Thoracic aorta (tissue), 2 donors: Measurements from ENCODE around the gene GPS1. TPM values are rescaled to one million over a fixed set of nuclear protein-coding genes. Genes with fewer than 3 reads are reported as not detected.

Experiments
- ATAC-seq: fragments of 150-250 bp; one replicate; pipeline ENCODE4 v1.8.0; 2017; ENCODE audit warnings: low read depth; ENCODE audit not compliant: insufficient number of reproducible peaks, low FRiP score
- DNase-seq: peaks from one replicate; pipeline ENCODE4 v3.0.0-alpha.2; 2020; ENCODE audit warnings: low spot score
- H3K27ac ChIP-seq, 2 donors: fragments of 200-600 bp; sonication (generic); 1 replicate in 1 of 2; 2 replicates in 1 of 2; pipeline ENCODE4 v1.5.1; 2016; ENCODE audit warnings: mild to moderate bottlenecking in 2 of 2, moderate library complexity in 2 of 2
- H3K27me3 ChIP-seq: fragments of 200-600 bp; sonication (generic); replicated peaks from 2 replicates; pipeline ENCODE4 v1.6.0; 2016; ENCODE audit warnings: mild to moderate bottlenecking; ENCODE audit not compliant: insufficient read depth
- H3K36me3 ChIP-seq: fragments of 200-600 bp; sonication (generic); one replicate; pipeline ENCODE4 v1.5.1; 2016
- H3K4me1 ChIP-seq, 2 donors: fragments of 200-600 bp; sonication (generic); 1 replicate in 1 of 2; 2 replicates in 1 of 2; pipeline versions ENCODE4 v1.5.1 to v1.6.0; 2016; ENCODE audit warnings: low read depth in 2 of 2, mild to moderate bottlenecking in 1 of 2; ENCODE audit not compliant: control insufficient read depth in 1 of 2
- H3K4me3 ChIP-seq: fragments of 200-600 bp; sonication (generic); 2 replicates; pipeline ENCODE4 v1.5.1; 2016; ENCODE audit warnings: mild to moderate bottlenecking
- H3K9me3 ChIP-seq: fragments of 200-600 bp; sonication (generic); 2 replicates; pipeline ENCODE4 v1.5.1; 2016
- total RNA-seq, 2 donors: library from RNA; depleted of rRNA; stranded (reverse); fragments of >200 nt; gene quantifications; one replicate each; pipeline versions ENCODE4 v1.1.0 to v1.2.3, GENCODE V29; 2016
- TF ChIP-seq, protein P1 (sequence below): fragments of 200-600 bp; sonication (generic); IDR thresholded peaks from one replicate; pipeline ENCODE4 v1.5.1; 2019; ENCODE audit warnings: antibody characterized with exemption

The GPS1 gene
- total RNA-seq, 2 donors from 2014 or later, result 43.2 to 91.9 TPM

GRCh38 chr17:82065193-82065637 is 13.5 kb downstream of the GPS1 start:
- no peaks in the 10 kb centered on the region for H3K27me3 ChIP-seq
- no peaks in the 10 kb centered on the region for H3K9me3 ChIP-seq
- H3K36me3 ChIP-seq, result peaks cover 17% of the 10 kb centered on the region
- TF ChIP-seq, protein P1, sequence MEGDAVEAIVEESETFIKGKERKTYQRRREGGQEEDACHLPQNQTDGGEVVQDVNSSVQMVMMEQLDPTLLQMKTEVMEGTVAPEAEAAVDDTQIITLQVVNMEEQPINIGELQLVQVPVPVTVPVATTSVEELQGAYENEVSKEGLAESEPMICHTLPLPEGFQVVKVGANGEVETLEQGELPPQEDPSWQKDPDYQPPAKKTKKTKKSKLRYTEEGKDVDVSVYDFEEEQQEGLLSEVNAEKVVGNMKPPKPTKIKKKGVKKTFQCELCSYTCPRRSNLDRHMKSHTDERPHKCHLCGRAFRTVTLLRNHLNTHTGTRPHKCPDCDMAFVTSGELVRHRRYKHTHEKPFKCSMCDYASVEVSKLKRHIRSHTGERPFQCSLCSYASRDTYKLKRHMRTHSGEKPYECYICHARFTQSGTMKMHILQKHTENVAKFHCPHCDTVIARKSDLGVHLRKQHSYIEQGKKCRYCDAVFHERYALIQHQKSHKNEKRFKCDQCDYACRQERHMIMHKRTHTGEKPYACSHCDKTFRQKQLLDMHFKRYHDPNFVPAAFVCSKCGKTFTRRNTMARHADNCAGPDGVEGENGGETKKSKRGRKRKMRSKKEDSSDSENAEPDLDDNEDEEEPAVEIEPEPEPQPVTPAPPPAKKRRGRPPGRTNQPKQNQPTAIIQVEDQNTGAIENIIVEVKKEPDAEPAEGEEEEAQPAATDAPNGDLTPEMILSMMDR, result no peak
- H3K4me1 ChIP-seq, result peaks cover 15 to 20% of the 10 kb centered on the region in 2 donors
- peak overlapping the region; percentile 69 to 80 for H3K27ac ChIP-seq
- peak overlapping the region; percentile 93 for H3K4me3 ChIP-seq
- DNase-seq (no peak), ATAC-seq (no peak)

- ATAC-seq (peak; percentile 27), DNase-seq (no peak)
- peaks cover 12% of the 10 kb centered on the region for H3K36me3 ChIP-seq
- H3K4me3 ChIP-seq, result peak within 1 kb of the TSS; percentile 93
- peaks cover 15 to 20% of the 10 kb centered on the region in 2 donors for H3K4me1 ChIP-seq
- H3K27ac ChIP-seq, result peak within 1 kb of the TSS; percentile 76 to 80
- no peaks in the 10 kb centered on the region for H3K9me3 ChIP-seq
- no peaks in the 10 kb centered on the region for H3K27me3 ChIP-seq
- TF ChIP-seq, protein P1, result no peak
Observed at GRCh38 chr17:82065638-82066303, 14.1 kb downstream of the GPS1 start, which contains the start of gene DUS1L. Gene DUS1L (minus strand): TSS chr17:82065804. CDS start chr17:82065059, 745 bp downstream.

GRCh38 chr17:82070611-82071010 is 18.9 kb downstream of the GPS1 start:
- Histone ChIP-seq H3K36me3 (no peaks in the 10 kb centered on the region), H3K4me1 (peaks cover 6 to 7% of the 10 kb centered on the region in 2 donors), H3K27ac (no peak overlapping the region), H3K27me3 (no peaks in the 10 kb centered on the region), H3K9me3 (no peaks in the 10 kb centered on the region), H3K4me3 (no peak overlapping the region)
- TF ChIP-seq, protein P1, result no peak
- ATAC-seq (no peak), DNase-seq (no peak)

GRCh38 chr17:82072827-82073226 is 21.1 kb downstream of the GPS1 start:
- TF ChIP-seq, protein P1, result no peak
- Histone ChIP-seq H3K4me1 (no peaks in the 10 kb centered on the region), H3K36me3 (no peaks in the 10 kb centered on the region), H3K27ac (no peak overlapping the region), H3K4me3 (no peak overlapping the region), H3K27me3 (no peaks in the 10 kb centered on the region), H3K9me3 (no peaks in the 10 kb centered on the region)
- DNase-seq (no peak), ATAC-seq (no peak)

GRCh38 chr17:82073446-82073845 is 21.7 kb downstream of the GPS1 start:
- Histone ChIP-seq H3K4me3 (no peak overlapping the region), H3K9me3 (no peaks in the 10 kb centered on the region), H3K27ac (no peak overlapping the region), H3K36me3 (no peaks in the 10 kb centered on the region), H3K4me1 (no peaks in the 10 kb centered on the region), H3K27me3 (no peaks in the 10 kb centered on the region)
- no peak for ATAC-seq
- TF ChIP-seq, protein P1, result no peak
- no peak for DNase-seq
